Neural progenitor cell (in vitro differentiated cells): ENCODE measurements around the gene CAPZB. TPM values are rescaled to one million over a fixed set of nuclear protein-coding genes. Genes with fewer than 3 reads are reported as not detected.

Experiments used
- DNase-seq: peaks from one replicate; pipeline ENCODE4 v3.0.0-alpha.2; 2016; ENCODE audit warnings: low spot score
- H2AFZ ChIP-seq: fragments of 200-600 bp; sonication (generic); replicated peaks from 2 replicates; pipeline ENCODE4 v1.6.1; 2016; ENCODE audit warnings: antibody characterized with exemption
- H3F3A ChIP-seq: fragments of 200-600 bp; sonication (generic); 2 replicates; pipeline ENCODE4 v1.6.1; 2016; ENCODE audit warnings: antibody characterized with exemption, low read depth
- H3K27ac ChIP-seq: fragments of 200-600 bp; sonication (generic); 2 replicates; pipeline ENCODE4 v1.5.1; 2016; ENCODE audit warnings: mild to moderate bottlenecking
- H3K27me3 ChIP-seq: fragments of 200-600 bp; sonication (generic); 2 replicates; pipeline ENCODE4 v1.6.1; 2016; ENCODE audit warnings: mild to moderate bottlenecking, moderate library complexity
- H3K36me3 ChIP-seq: fragments of 200-600 bp; sonication (generic); 2 replicates; pipeline ENCODE4 v1.5.1; 2016
- H3K4me1 ChIP-seq: fragments of 200-600 bp; sonication (generic); 2 replicates; pipeline ENCODE4 v1.6.1; 2016; ENCODE audit warnings: mixed run types
- H3K4me2 ChIP-seq: fragments of 200-600 bp; sonication (generic); 2 replicates; pipeline ENCODE4 v1.6.1; 2016
- H3K4me3 ChIP-seq: fragments of 200-600 bp; sonication (generic); 2 replicates; pipeline ENCODE4 v1.5.1; 2016
- H3K79me2 ChIP-seq: fragments of 200-600 bp; sonication (generic); 2 replicates; pipeline ENCODE4 v1.6.1; 2016; ENCODE audit warnings: low read depth
- H3K9ac ChIP-seq: fragments of 200-600 bp; sonication (generic); 2 replicates; pipeline ENCODE4 v1.6.1; 2016
- H3K9me3 ChIP-seq: fragments of 200-600 bp; sonication (generic); 2 replicates; pipeline ENCODE4 v1.5.1; 2016; ENCODE audit warnings: low read depth
- H4K20me1 ChIP-seq: fragments of 200-600 bp; sonication (generic); 2 replicates; pipeline ENCODE4 v1.6.1; 2016; ENCODE audit warnings: low read depth
- H3K27ac Mint-ChIP-seq: 3 replicates; pipeline ENCODE4 v1.8.0; 2021; ENCODE audit warnings: mixed read lengths
- H3K27me3 Mint-ChIP-seq: 2 replicates; pipeline ENCODE4 v1.8.0; 2022; ENCODE audit warnings: low read depth, mild to moderate bottlenecking, inconsistent platforms, moderate library complexity, mixed read lengths; ENCODE audit not compliant: insufficient read depth
- H3K36me3 Mint-ChIP-seq: 3 replicates; pipeline ENCODE4 v1.8.0; 2021; ENCODE audit warnings: mixed read lengths
- H3K4me1 Mint-ChIP-seq: 3 replicates; pipeline ENCODE4 v1.8.0; 2021; ENCODE audit warnings: mixed read lengths
- H3K4me3 Mint-ChIP-seq: 3 replicates; pipeline ENCODE4 v1.8.0; 2021; ENCODE audit warnings: mild to moderate bottlenecking, moderate library complexity, mixed read lengths
- H3K9me3 Mint-ChIP-seq: 3 replicates; pipeline ENCODE4 v1.8.0; 2020; ENCODE audit warnings: mixed read lengths
- EZH2 ChIP-seq: fragments of 200-600 bp; sonication (generic); IDR thresholded peaks from 2 replicates; pipeline ENCODE4 v1.6.1; 2017; ENCODE audit warnings: antibody characterized with exemption, mild to moderate bottlenecking, moderate library complexity
- EZH2phosphoT487 ChIP-seq: fragments of 200-600 bp; sonication (generic); IDR thresholded peaks from 2 replicates; pipeline ENCODE4 v1.6.1; 2017; ENCODE audit warnings: antibody characterized with exemption
- total RNA-seq: library from RNA; depleted of rRNA; stranded (reverse); fragments of >200 nt; gene quantifications from 2 replicates; pipeline ENCODE4 v1.2.3, GENCODE V29; 2015; ENCODE audit warnings: low replicate concordance
- TF ChIP-seq, protein P1 (sequence below): fragments of 200-600 bp; sonication (generic); IDR thresholded peaks from 2 replicates; pipeline ENCODE4 v1.5.1; 2017; ENCODE audit warnings: antibody characterized with exemption, mild to moderate bottlenecking

CAPZB gene
- total RNA-seq, 1 donor from 2014 or later, result 134 TPM

DNA sequence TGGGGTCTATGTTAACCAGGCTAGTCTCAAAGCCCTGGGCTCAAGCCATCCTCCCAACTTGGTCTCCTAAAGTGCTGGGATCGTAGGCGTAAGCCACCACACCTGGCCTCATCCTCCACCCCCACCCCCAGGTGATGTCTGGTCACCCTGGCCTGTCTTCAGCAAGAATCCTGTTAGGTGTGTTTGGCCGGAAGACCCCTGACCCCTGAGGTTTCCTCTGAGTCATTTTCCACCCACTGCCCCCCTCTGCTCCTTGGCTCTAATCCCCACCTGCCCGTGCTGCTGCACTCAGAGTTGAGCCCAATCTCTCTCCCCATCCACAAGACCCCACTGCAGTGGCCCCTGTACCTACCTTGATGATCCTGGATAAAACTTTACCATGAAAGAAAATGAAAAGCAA, 148.1 kb downstream of the CAPZB start:
- no peak overlapping the region for H3K27ac ChIP-seq
- no peaks in the 10 kb centered on the region for H3K9me3 ChIP-seq
- peaks cover 22% of the 10 kb centered on the region for H4K20me1 ChIP-seq
- no peak overlapping the region for H3K4me2 ChIP-seq
- peaks cover 17% of the 10 kb centered on the region for H3F3A ChIP-seq
- no peaks in the 10 kb centered on the region for H3K27me3 ChIP-seq
- DNase-seq, result no peak
- TF ChIP-seq EZH2 (no peak), EZH2phosphoT487 (no peak)
- TF ChIP-seq, protein P1, sequence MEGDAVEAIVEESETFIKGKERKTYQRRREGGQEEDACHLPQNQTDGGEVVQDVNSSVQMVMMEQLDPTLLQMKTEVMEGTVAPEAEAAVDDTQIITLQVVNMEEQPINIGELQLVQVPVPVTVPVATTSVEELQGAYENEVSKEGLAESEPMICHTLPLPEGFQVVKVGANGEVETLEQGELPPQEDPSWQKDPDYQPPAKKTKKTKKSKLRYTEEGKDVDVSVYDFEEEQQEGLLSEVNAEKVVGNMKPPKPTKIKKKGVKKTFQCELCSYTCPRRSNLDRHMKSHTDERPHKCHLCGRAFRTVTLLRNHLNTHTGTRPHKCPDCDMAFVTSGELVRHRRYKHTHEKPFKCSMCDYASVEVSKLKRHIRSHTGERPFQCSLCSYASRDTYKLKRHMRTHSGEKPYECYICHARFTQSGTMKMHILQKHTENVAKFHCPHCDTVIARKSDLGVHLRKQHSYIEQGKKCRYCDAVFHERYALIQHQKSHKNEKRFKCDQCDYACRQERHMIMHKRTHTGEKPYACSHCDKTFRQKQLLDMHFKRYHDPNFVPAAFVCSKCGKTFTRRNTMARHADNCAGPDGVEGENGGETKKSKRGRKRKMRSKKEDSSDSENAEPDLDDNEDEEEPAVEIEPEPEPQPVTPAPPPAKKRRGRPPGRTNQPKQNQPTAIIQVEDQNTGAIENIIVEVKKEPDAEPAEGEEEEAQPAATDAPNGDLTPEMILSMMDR, result no peak
- H2AFZ ChIP-seq, result no peak overlapping the region
- Mint-ChIP-seq H3K9me3 (no peaks in the 10 kb centered on the region), H3K27ac (no peak overlapping the region), H3K4me3 (no peak overlapping the region), H3K4me1 (peaks cover 19% of the 10 kb centered on the region), H3K27me3 (peaks cover 2% of the 10 kb centered on the region), H3K36me3 (no peaks in the 10 kb centered on the region)
- H3K4me1 ChIP-seq, result peaks cover 10% of the 10 kb centered on the region
- H3K4me3 ChIP-seq, result no peak overlapping the region
- H3K79me2 ChIP-seq, result no peaks in the 10 kb centered on the region
- no peak overlapping the region for H3K9ac ChIP-seq
- no peaks in the 10 kb centered on the region for H3K36me3 ChIP-seq

DNA sequence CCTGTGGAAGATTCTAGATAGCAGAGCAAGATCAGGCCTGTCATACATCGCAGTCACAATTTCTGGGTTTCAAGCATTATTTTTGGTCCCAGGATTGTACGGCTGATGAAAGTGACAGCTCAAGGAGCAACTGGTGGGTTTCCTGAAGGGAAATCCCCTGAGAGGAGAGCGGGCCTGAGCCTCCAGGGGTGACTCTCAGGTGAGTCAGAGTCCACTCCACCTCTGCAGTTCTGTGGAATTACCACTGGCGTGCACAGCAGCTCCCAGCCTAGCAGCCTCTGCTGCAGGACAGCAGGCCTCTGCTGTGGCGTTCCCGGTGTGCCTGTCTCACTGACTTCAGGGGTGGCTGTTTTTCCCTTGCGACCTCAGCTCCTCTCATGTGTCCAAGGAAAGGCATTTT, 148.8 kb downstream of the CAPZB start:
- no peak overlapping the region for H3K27ac Mint-ChIP-seq
- H3K4me1 ChIP-seq, result peaks cover 10% of the 10 kb centered on the region
- H3K4me3 ChIP-seq, result no peak overlapping the region
- DNase-seq, result no peak
- TF ChIP-seq, protein P1, result no peak
- TF ChIP-seq EZH2, result no peak
- no peak for TF ChIP-seq EZH2phosphoT487
- no peaks in the 10 kb centered on the region for H3K9me3 ChIP-seq
- no peaks in the 10 kb centered on the region for H3K36me3 Mint-ChIP-seq
- H4K20me1 ChIP-seq, result peaks cover 22% of the 10 kb centered on the region
- H3K27me3 Mint-ChIP-seq, result peaks cover 2% of the 10 kb centered on the region
- no peak overlapping the region for H3K27ac ChIP-seq
- peaks cover 15% of the 10 kb centered on the region for H3K4me1 Mint-ChIP-seq
- peaks cover 17% of the 10 kb centered on the region for H3F3A ChIP-seq
- no peak overlapping the region for H3K4me3 Mint-ChIP-seq
- H3K4me2 ChIP-seq, result no peak overlapping the region
- no peak overlapping the region for H2AFZ ChIP-seq
- H3K9ac ChIP-seq, result no peak overlapping the region
- no peaks in the 10 kb centered on the region for H3K27me3 ChIP-seq
- no peaks in the 10 kb centered on the region for H3K79me2 ChIP-seq
- H3K36me3 ChIP-seq, result no peaks in the 10 kb centered on the region
- H3K9me3 Mint-ChIP-seq, result no peaks in the 10 kb centered on the region

DNA sequence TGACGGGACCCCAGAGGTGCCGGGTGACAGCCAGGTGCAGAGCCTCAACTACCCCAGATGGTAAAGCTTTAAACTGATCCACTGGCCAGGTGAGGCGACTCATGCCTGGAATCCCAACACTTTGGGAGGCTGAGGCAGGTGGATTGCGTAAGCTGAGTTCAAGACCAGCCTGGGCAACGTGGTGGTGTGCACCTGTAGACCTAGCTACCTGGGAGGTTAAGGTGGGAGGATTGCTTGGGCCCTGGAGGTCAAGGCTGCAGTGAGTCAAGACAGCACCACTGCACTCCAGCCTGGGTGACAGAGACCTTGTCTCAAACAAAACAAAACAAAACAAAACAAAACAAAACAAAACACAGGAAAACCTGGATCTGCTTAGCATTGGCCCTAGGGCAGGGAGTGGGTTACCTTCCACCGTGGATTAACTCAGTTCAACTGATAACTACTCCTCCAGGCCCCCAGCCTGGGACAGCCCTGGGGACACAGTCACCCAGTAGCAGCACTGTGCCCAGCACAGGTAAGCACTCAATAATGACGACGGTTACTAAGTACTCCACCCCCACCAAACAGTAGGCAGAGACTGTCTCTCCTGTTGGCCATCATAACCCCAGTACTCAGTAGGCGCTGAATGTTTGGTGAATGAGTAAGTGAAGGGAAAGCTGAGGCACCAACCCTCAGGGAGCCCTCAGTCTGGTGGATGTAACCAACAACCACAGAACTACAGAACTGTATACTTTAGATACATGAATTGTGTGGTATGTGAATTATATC, 151.6 kb downstream of the CAPZB start:
- Mint-ChIP-seq H3K27me3 (peaks cover 2% of the 10 kb centered on the region), H3K4me1 (peaks cover 6% of the 10 kb centered on the region), H3K9me3 (no peaks in the 10 kb centered on the region), H3K4me3 (peak overlapping the region; percentile 55), H3K36me3 (no peaks in the 10 kb centered on the region), H3K27ac (no peak overlapping the region)
- Histone ChIP-seq H3K4me1 (peaks cover 3% of the 10 kb centered on the region), H3K4me3 (no peak overlapping the region), H3F3A (no peaks in the 10 kb centered on the region), H3K9ac (no peak overlapping the region), H3K27ac (no peak overlapping the region), H3K36me3 (no peaks in the 10 kb centered on the region), H3K9me3 (no peaks in the 10 kb centered on the region), H2AFZ (no peak overlapping the region), H3K79me2 (no peaks in the 10 kb centered on the region), H3K4me2 (no peak overlapping the region), H3K27me3 (no peaks in the 10 kb centered on the region), H4K20me1 (no peaks in the 10 kb centered on the region)
- TF ChIP-seq, protein P1, result no peak
- TF ChIP-seq EZH2, result no peak
- no peak for DNase-seq
